HL-60 (cell line): Measurements from ENCODE around the gene UQCRH.

Source experiments
- CTCF ChIP-seq: IDR thresholded peaks from one replicate; pipeline ENCODE4 v1.5.1; 2011; ENCODE audit warnings: low read length, control low read depth, inconsistent platforms; ENCODE audit not compliant: insufficient read depth
- GABPA ChIP-seq: IDR thresholded peaks from 2 replicates; pipeline ENCODE4 v1.6.1; 2012; ENCODE audit warnings: low read depth
- POLR2AphosphoS5 ChIP-seq: IDR thresholded peaks from 2 replicates; pipeline ENCODE4 v1.6.1; 2012; ENCODE audit warnings: low read depth
- REST ChIP-seq: IDR thresholded peaks from 2 replicates; pipeline ENCODE4 v1.6.1; 2012; ENCODE audit warnings: low read depth; ENCODE audit not compliant: insufficient replicate concordance
- SPI1 ChIP-seq: IDR thresholded peaks from 2 replicates; pipeline ENCODE4 v1.6.1; 2012; ENCODE audit warnings: low read depth, mild to moderate bottlenecking, borderline replicate concordance

- TF ChIP-seq REST: no peak
- TF ChIP-seq CTCF: no peak
- TF ChIP-seq POLR2AphosphoS5: no peak
- no peak for TF ChIP-seq GABPA
- no peak for TF ChIP-seq SPI1
Measured at GRCh38 chr1:46295306-46295705, 8.2 kb upstream of the UQCRH start.
